Keratinocyte (primary cell): ENCODE results near the gene MTOR. TPM values are rescaled to one million over a fixed set of nuclear protein-coding genes. Genes with fewer than 3 reads are reported as not detected.
"Not testable (repeated sequence)": the region's sequence is repeated elsewhere in the genome, so short reads cannot be mapped to it uniquely, and the experiment has no call there.

Source experiments
- DNase-seq: peaks from one replicate; pipeline ENCODE4 v3.0.0-alpha.2; 2011; ENCODE audit warnings: low read depth, missing footprints, low spot score
- FAIRE-seq: peaks from 2 replicates; lab custom pipeline; 2011; peaks lifted over from hg19 to GRCh38; lab: Jason Lieb, UNC
- H2AFZ ChIP-seq: 2 replicates; pipeline ENCODE4 v1.6.0; 2012; ENCODE audit warnings: low read length, control low read depth, inconsistent platforms; ENCODE audit not compliant: control insufficient read depth
- H3K27ac ChIP-seq: 2 replicates; pipeline ENCODE4 v1.5.1; 2011; ENCODE audit warnings: low read length; ENCODE audit not compliant: control insufficient read depth, insufficient read depth
- H3K27me3 ChIP-seq: 3 replicates; pipeline ENCODE4 v1.6.0; 2011; ENCODE audit warnings: low read length; ENCODE audit not compliant: control insufficient read depth, insufficient read depth; ENCODE audit errors: extremely low read depth
- H3K36me3 ChIP-seq, 2 experiments: 2 replicates in 1 of 2; 3 replicates in 1 of 2; pipeline ENCODE4 v1.5.1; 2011; ENCODE audit warnings: low read length in 2 of 2, mild to moderate bottlenecking in 1 of 2; ENCODE audit not compliant: control insufficient read depth in 2 of 2, insufficient read depth in 2 of 2; ENCODE audit errors: extremely low read depth in 1 of 2
- H3K4me1 ChIP-seq: 3 replicates; pipeline ENCODE4 v1.5.1; 2011; ENCODE audit warnings: low read length; ENCODE audit not compliant: control insufficient read depth, insufficient read depth; ENCODE audit errors: extremely low read depth
- H3K4me2 ChIP-seq: 3 replicates; pipeline ENCODE4 v1.6.0; 2011; ENCODE audit warnings: low read depth, low read length; ENCODE audit not compliant: control insufficient read depth, insufficient read depth; ENCODE audit errors: extremely low read depth
- H3K4me3 ChIP-seq, 3 experiments: fragments of 200-600 bp in 1 of 3; sonication (generic) in 1 of 3; 2 replicates in 2 of 3; 3 replicates in 1 of 3; pipeline ENCODE4 v1.5.1; 2011 to 2016; ENCODE audit warnings: low read length in 3 of 3, mild to moderate bottlenecking in 3 of 3, control low read depth in 2 of 3, inconsistent platforms in 1 of 3, low read depth in 1 of 3, mixed read lengths in 1 of 3, mixed run types in 1 of 3, moderate library complexity in 1 of 3; ENCODE audit not compliant: control insufficient read depth in 2 of 3, insufficient read depth in 2 of 3; ENCODE audit errors: extremely low read depth in 1 of 3
- H3K79me2 ChIP-seq: 2 replicates; pipeline ENCODE4 v1.6.0; 2012; ENCODE audit warnings: low read length; ENCODE audit not compliant: control insufficient read depth, insufficient read depth
- H3K9ac ChIP-seq: 3 replicates; pipeline ENCODE4 v1.6.0; 2011; ENCODE audit warnings: low read length; ENCODE audit not compliant: control insufficient read depth, insufficient read depth; ENCODE audit errors: extremely low read depth
- H3K9me1 ChIP-seq: 3 replicates; pipeline ENCODE4 v1.6.0; 2011; ENCODE audit warnings: low read length; ENCODE audit not compliant: control insufficient read depth, insufficient read depth; ENCODE audit errors: extremely low read depth
- H3K9me3 ChIP-seq: 2 replicates; pipeline ENCODE4 v1.5.1; 2012; ENCODE audit warnings: low read depth, low read length; ENCODE audit not compliant: control insufficient read depth
- H4K20me1 ChIP-seq: 3 replicates; pipeline ENCODE4 v1.6.0; 2011; ENCODE audit warnings: low read length; ENCODE audit not compliant: control insufficient read depth, insufficient read depth; ENCODE audit errors: extremely low read depth
- CTCF ChIP-seq, 3 experiments: IDR thresholded peaks in 1 of 3; conservative IDR thresholded peaks in 1 of 3; optimal IDR thresholded peaks in 1 of 3; 2 replicates in 2 of 3; 3 replicates in 1 of 3; pipeline versions ENCODE3 to v1.5.1; 2011; ENCODE audit warnings: low read length in 3 of 3, mild to moderate bottlenecking in 3 of 3, moderate library complexity in 2 of 3, control low read depth in 1 of 3, inconsistent platforms in 1 of 3; ENCODE audit not compliant: insufficient read depth in 2 of 3; ENCODE audit errors: extremely low read depth in 1 of 3
- EZH2 ChIP-seq: IDR thresholded peaks from one replicate; pipeline ENCODE4 v1.6.1; 2012; ENCODE audit warnings: inconsistent platforms, mild to moderate bottlenecking, low read length, moderate library complexity
- dilution Hi-C: fragments of 300-500 bp; cut with MboI; formaldehyde crosslinking; loops from one replicate; pipeline ENCODE4 v1.7.0; 2020; ENCODE audit warnings: low sequenced_read_pairs; ENCODE audit not compliant: extremely low pct_ligation_motif_present
- polyA plus RNA-seq, 5 experiments: library from polyadenylated mRNA; depleted of rRNA in 3 of 5; stranded (reverse) in 3 of 5; stranded (forward) in 1 of 5; unstranded in 1 of 5; fragments of >200 nt; gene quantifications; 1 replicate in 1 of 5; 2 replicates in 3 of 5; 3 replicates in 1 of 5; pipeline versions ENCODE4 v1.2.1 to v1.2.3, GENCODE V29; 2011 to 2012; ENCODE audit warnings: missing spikeins in 2 of 5, low read depth in 1 of 5, low replicate concordance in 1 of 5

MTOR gene
- polyA plus RNA-seq, 1 donor (not counting 4 experiments of a cell fraction or from before 2014, with no cell fraction given): 31.5 TPM

- no peak for FAIRE-seq
- no peak for TF ChIP-seq EZH2
- no peak for TF ChIP-seq CTCF (optimal IDR thresholded peaks at IDR 0.05 in 1 of 3, IDR thresholded peaks at IDR 0.05 in 1 of 3, conservative IDR thresholded peaks at IDR 0.05 in 1 of 3; ENCODE audit: extremely low read depth in 1 of 3, insufficient read depth in 2 of 3, low read length in 3 of 3)
- H3K9me3 ChIP-seq: no peaks in the 10 kb centered on the region
- H3K4me2 ChIP-seq: no peak overlapping the region
- no peaks in the 10 kb centered on the region for H3K4me1 ChIP-seq
- H3K9me1 ChIP-seq: no peaks in the 10 kb centered on the region
- H4K20me1 ChIP-seq: no peaks in the 10 kb centered on the region
- H3K36me3 ChIP-seq: peaks cover 0 to 2% of the 10 kb centered on the region in 2 experiments
- H3K79me2 ChIP-seq: no peaks in the 10 kb centered on the region
- no peak for DNase-seq
- H3K27ac ChIP-seq: no peak overlapping the region
- dilution Hi-C loops: no loop called here
- H3K9ac ChIP-seq: no peak overlapping the region
- H3K27me3 ChIP-seq: no peaks in the 10 kb centered on the region
- H3K4me3 ChIP-seq: no peak overlapping the region
- H2AFZ ChIP-seq: no peak overlapping the region
Measured at GRCh38 chr1:11168731-11169130, 93.6 kb downstream of the MTOR start.

GRCh38 chr1:11166744-11167143, 95.6 kb downstream of the MTOR start:
- dilution Hi-C loops, H2AFZ ChIP-seq, H3K9me3 ChIP-seq: not testable (repeated sequence)

GRCh38 chr1:11162752-11163151, 99.6 kb downstream of the MTOR start:
- H4K20me1 ChIP-seq, H3K27ac ChIP-seq, H3K9me1 ChIP-seq, H3K9ac ChIP-seq, H3K79me2 ChIP-seq, H3K27me3 ChIP-seq, DNase-seq, FAIRE-seq, H3K4me2 ChIP-seq, H3K4me3 ChIP-seq, H3K9me3 ChIP-seq, H2AFZ ChIP-seq, H3K36me3 ChIP-seq, dilution Hi-C loops: not testable (repeated sequence)
- H3K4me1 ChIP-seq: peaks cover 18% of the 10 kb centered on the region

More at GRCh38 chr1:11166744-11167143, 95.6 kb downstream of the MTOR start:
- H3K4me1 ChIP-seq, H4K20me1 ChIP-seq, H3K4me2 ChIP-seq, H3K9ac ChIP-seq, FAIRE-seq, H3K27ac ChIP-seq, H3K27me3 ChIP-seq, DNase-seq, H3K79me2 ChIP-seq, H3K36me3 ChIP-seq, H3K9me1 ChIP-seq, H3K4me3 ChIP-seq: not testable (repeated sequence)
